PC-9 (cell line): ENCODE measurements around the gene ADAMTS20.
A peak's percentile ranks its signal among the peaks of the same experiment; 100 is the strongest.

Experiments
- EZH2 ChIP-seq: fragments of 200-600 bp; sonication (generic); IDR thresholded peaks from 2 replicates; pipeline ENCODE4 v1.8.0; 2017; ENCODE audit warnings: antibody characterized with exemption, low read depth
- TF ChIP-seq, protein P1 (sequence below): fragments of 200-600 bp; sonication (generic); conservative IDR thresholded peaks from 2 replicates; pipeline ENCODE4 v1.6.1; 2017; ENCODE audit warnings: mixed run types, antibody characterized with exemption, mild to moderate bottlenecking, moderate library complexity

DNA sequence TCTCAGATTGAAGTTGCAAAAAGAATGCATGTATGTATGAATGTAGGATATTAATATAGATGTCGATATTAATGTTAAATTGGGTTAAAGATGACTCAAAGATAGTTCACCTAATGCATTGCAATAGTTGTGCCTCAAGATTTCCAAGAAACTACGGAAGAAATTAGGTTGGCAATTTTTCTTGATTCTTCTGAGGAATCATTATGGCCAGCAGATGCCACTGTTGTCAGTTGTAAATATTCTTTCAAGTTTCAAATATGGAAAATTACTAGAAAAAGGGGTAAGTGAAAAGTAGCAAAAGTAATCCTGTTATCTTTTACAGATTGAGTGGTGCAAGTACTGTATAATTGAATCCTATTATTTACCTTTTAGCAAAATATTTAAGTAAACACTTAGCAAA is 202.1 kb downstream of the ADAMTS20 start:
- TF ChIP-seq, protein P1, sequence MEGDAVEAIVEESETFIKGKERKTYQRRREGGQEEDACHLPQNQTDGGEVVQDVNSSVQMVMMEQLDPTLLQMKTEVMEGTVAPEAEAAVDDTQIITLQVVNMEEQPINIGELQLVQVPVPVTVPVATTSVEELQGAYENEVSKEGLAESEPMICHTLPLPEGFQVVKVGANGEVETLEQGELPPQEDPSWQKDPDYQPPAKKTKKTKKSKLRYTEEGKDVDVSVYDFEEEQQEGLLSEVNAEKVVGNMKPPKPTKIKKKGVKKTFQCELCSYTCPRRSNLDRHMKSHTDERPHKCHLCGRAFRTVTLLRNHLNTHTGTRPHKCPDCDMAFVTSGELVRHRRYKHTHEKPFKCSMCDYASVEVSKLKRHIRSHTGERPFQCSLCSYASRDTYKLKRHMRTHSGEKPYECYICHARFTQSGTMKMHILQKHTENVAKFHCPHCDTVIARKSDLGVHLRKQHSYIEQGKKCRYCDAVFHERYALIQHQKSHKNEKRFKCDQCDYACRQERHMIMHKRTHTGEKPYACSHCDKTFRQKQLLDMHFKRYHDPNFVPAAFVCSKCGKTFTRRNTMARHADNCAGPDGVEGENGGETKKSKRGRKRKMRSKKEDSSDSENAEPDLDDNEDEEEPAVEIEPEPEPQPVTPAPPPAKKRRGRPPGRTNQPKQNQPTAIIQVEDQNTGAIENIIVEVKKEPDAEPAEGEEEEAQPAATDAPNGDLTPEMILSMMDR = peak; percentile 55
- TF ChIP-seq EZH2 = no peak
